Activated gamma-delta T cell treated with anti-CD3 and anti-CD28 coated beads, Interleukin-2, amount 50 U/mL, for 16 hours (primary cell): ENCODE data around the gene SGO1.

Experiments used
- DNase-seq: peaks from one replicate; pipeline ENCODE4 v3.0.0-alpha.2; 2020; ENCODE audit warnings: low read depth

SGO1 gene

GRCh38 chr3:20154928-20155327 lies 31.1 kb downstream of the SGO1 start:
- DNase-seq, result no peak

- no peak for DNase-seq
Observed at GRCh38 chr3:20154078-20154477, 31.9 kb downstream of the SGO1 start.

- no peak for DNase-seq
Observed at GRCh38 chr3:20148466-20148865, 37.5 kb downstream of the SGO1 start.

GRCh38 chr3:20147361-20147760 lies 38.6 kb downstream of the SGO1 start:
- no peak for DNase-seq

GRCh38 chr3:20146301-20146700 lies 39.7 kb downstream of the SGO1 start:
- DNase-seq, result no peak

- DNase-seq, result no peak
Observed at GRCh38 chr3:20145874-20146273, 40.1 kb downstream of the SGO1 start.

- no peak for DNase-seq
Observed at GRCh38 chr3:20143519-20143918, 42.5 kb downstream of the SGO1 start.

- DNase-seq, result no peak
Observed at GRCh38 chr3:20142517-20142916, 43.5 kb downstream of the SGO1 start.

GRCh38 chr3:20141851-20142250 lies 44.2 kb downstream of the SGO1 start:
- no peak for DNase-seq

GRCh38 chr3:20141316-20141715 lies 44.7 kb downstream of the SGO1 start:
- DNase-seq, result no peak

- DNase-seq, result no peak
Observed at GRCh38 chr3:20140881-20141280, 45.1 kb downstream of the SGO1 start.

- no peak for DNase-seq
Observed at GRCh38 chr3:20137647-20138046, 48.4 kb downstream of the SGO1 start.

- DNase-seq, result no peak
Observed at GRCh38 chr3:20136231-20136630, 49.8 kb downstream of the SGO1 start.

- DNase-seq, result no peak
Observed at GRCh38 chr3:20130106-20130505, 55.9 kb downstream of the SGO1 start.

GRCh38 chr3:20128358-20128757 lies 57.6 kb downstream of the SGO1 start:
- no peak for DNase-seq

- DNase-seq, result no peak
Observed at GRCh38 chr3:20125897-20126296, 60.1 kb downstream of the SGO1 start.

- DNase-seq, result no peak
Observed at GRCh38 chr3:20125289-20125688, 60.7 kb downstream of the SGO1 start.

GRCh38 chr3:20123131-20123652 lies 62.8 kb downstream of the SGO1 start:
- no peak for DNase-seq

- no peak for DNase-seq
Observed at GRCh38 chr3:20121088-20121487, 64.9 kb downstream of the SGO1 start.
